ENCODE results near the gene OR4F6. TPM values are rescaled to one million over a fixed set of nuclear protein-coding genes. Genes with fewer than 3 reads are reported as not detected.

Gene OR4F6
- total RNA-seq, 2 experiments from 2014 or later: not detected

DNA sequence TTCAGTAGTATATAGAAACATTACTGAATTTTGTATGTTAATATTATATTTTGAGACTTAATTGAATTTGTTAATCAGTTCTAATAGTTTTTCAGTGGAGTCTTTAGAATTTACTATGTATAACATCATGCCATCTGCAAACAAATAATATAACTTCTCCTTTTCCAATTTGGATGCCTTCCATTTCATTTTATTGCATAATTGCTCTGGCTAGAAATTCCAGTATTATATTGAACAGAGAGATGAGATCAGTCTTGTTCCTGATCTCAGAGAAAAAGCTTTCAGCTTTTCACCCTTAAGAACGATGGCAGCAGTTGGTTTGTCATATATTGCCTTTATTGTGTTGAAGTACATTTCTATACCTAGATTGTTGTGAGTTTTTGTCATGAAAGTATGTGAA, 49.0 kb downstream of the OR4F6 start:
- H3K27me3 Mint-ChIP-seq: peaks cover 22% of the 10 kb centered on the region
- ChIA-PET POLR2A (no interaction called here), CTCF (no interaction called here)
- H3K4me3 Mint-ChIP-seq: no peak overlapping the region
- ATAC-seq (no peak), DNase-seq (no peak)
- intact Hi-C loops (cut with micrococcal nuclease): no loop called here
- H3K27ac Mint-ChIP-seq: no peak overlapping the region
- H3K36me3 Mint-ChIP-seq (ENCODE audit: low read depth): no peaks in the 10 kb centered on the region
- no peaks in the 10 kb centered on the region for H3K9me3 Mint-ChIP-seq
- TF ChIP-seq, protein P1, sequence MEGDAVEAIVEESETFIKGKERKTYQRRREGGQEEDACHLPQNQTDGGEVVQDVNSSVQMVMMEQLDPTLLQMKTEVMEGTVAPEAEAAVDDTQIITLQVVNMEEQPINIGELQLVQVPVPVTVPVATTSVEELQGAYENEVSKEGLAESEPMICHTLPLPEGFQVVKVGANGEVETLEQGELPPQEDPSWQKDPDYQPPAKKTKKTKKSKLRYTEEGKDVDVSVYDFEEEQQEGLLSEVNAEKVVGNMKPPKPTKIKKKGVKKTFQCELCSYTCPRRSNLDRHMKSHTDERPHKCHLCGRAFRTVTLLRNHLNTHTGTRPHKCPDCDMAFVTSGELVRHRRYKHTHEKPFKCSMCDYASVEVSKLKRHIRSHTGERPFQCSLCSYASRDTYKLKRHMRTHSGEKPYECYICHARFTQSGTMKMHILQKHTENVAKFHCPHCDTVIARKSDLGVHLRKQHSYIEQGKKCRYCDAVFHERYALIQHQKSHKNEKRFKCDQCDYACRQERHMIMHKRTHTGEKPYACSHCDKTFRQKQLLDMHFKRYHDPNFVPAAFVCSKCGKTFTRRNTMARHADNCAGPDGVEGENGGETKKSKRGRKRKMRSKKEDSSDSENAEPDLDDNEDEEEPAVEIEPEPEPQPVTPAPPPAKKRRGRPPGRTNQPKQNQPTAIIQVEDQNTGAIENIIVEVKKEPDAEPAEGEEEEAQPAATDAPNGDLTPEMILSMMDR (IDR thresholded peaks at IDR 0.05): no peak
- H3K4me1 Mint-ChIP-seq (ENCODE audit: low read depth): no peaks in the 10 kb centered on the region

Other genes starting within 250 kb of the OR4F6 start
- 10 to 100 TPM; 37.8 to 38.5 TPM for gene TM2D3, start 151.1 kb upstream of the OR4F6 start, total RNA-seq
- 1 to 10 TPM; 7.2 to 8.3 TPM for gene TARS3, start 79.0 kb upstream of the OR4F6 start, total RNA-seq
- gene OR4F15, start 8.7 kb downstream of the OR4F6 start, total RNA-seq: not detected